ENCODE data around the gene CCDC126. TPM values are rescaled to one million over a fixed set of nuclear protein-coding genes. Genes with fewer than 3 reads are reported as not detected.

The CCDC126 gene
- total and polyA plus RNA-seq, 10 of the 15 experiments (the other 5 are each of a cell fraction or from before 2014, with no cell fraction given): 10.9 to 49.9 (median 24.1) TPM

GRCh38 chr7:23594879-23595604, 2.1 kb upstream of the CCDC126 start:
- H3K4me2 ChIP-seq (ENCODE audit: control insufficient read depth, insufficient read depth): peak overlapping the region; percentile 81
- no peaks in the 10 kb centered on the region for H3K27me3 ChIP-seq (replicated peaks in 1 of 2; ENCODE audit: control insufficient read depth in 2 of 2, insufficient read depth in 2 of 2, low read length in 1 of 2)
- SMC1A ChIA-PET (ENCODE audit: uncharacterized antibody, unreplicated experiment): interaction anchor here (0.6 to 2.0 kb wide), 10 partner anchors 12 to 579 kb away, joined by 3 to 11 read pairs (median 3); no protein-coding TSS in a partner anchor
- peak overlapping the region; percentile 92 for H3K27ac ChIP-seq (ENCODE audit: control insufficient read depth, insufficient read depth)
- POLR2A ChIA-PET: interaction anchor here (0.9 to 2.6 kb wide), 6 partner anchors 50 to 1150 kb away, joined by 3 to 8 read pairs (median 3); no protein-coding TSS in a partner anchor
- FAIRE-seq: peak; percentile 90
- H3K9ac ChIP-seq (ENCODE audit: control insufficient read depth, insufficient read depth, low read length): no peak overlapping the region; the same call in 1 of the 2 replicates
- no TSS peak for BruUV-seq (replicated peaks)
- H3K79me2 ChIP-seq (ENCODE audit: control insufficient read depth, insufficient read depth, low read length): peaks cover 28% of the 10 kb centered on the region
- intact Hi-C loops (cut with micrococcal nuclease; ENCODE audit: unreplicated experiment): loop anchor here (2.0 to 10.0 kb wide), 4 partner anchors 50 to 1370 kb away; partner anchors contain the start of genes FAM221A and IGF2BP3
- no peaks in the 10 kb centered on the region for H4K20me1 ChIP-seq (ENCODE audit: control insufficient read depth, insufficient read depth)
- peak; percentile 73 for ATAC-seq
- H3K4me3 ChIP-seq: no peak overlapping the region
- H3K4me1 ChIP-seq (ENCODE audit: control insufficient read depth, insufficient read depth, low read length): peaks cover 32% of the 10 kb centered on the region
- RAD21 ChIA-PET (ENCODE audit: unreplicated experiment): interaction anchor here (0.9 to 2.8 kb wide), 9 partner anchors 17 to 981 kb away, joined by 3 to 9 read pairs (median 5); no protein-coding TSS in a partner anchor
- in situ Hi-C loops (cut with MboI): no loop called here
- H3K9me3 ChIP-seq (replicated peaks; ENCODE audit: control insufficient read depth, insufficient read depth, low read length): no peaks in the 10 kb centered on the region; the same call in 2 of the 3 replicates
- H2AFZ ChIP-seq (ENCODE audit: control insufficient read depth, low read depth, low read length): peak overlapping the region; percentile 32
- no peaks in the 10 kb centered on the region for H3K36me3 ChIP-seq (ENCODE audit: control insufficient read depth in 2 of 2, insufficient read depth in 2 of 2, low read length in 1 of 2)
- CTCF ChIA-PET: interaction anchor here (0.6 to 2.3 kb wide), 10 partner anchors 24 to 410 kb away, joined by 3 to 7 read pairs (median 4); partner anchors contain the start of gene STK31
- peak; percentile 98 for DNase-seq (ENCODE audit: low read depth, low spot score)
- TF ChIP-seq PML (IDR thresholded peaks at IDR 0.05; ENCODE audit: low read length) (peak; percentile 88), ETV6 (conservative IDR thresholded peaks at IDR 0.05 in 1 of 2, IDR thresholded peaks at IDR 0.05 in 1 of 2; ENCODE audit: borderline replicate concordance in 1 of 2, low read depth in 1 of 2) (peak in 1 of 2 experiments; percentile 82; a peak in 2 of 4 replicates), ZNF207 (IDR thresholded peaks at IDR 0.05; ENCODE audit: borderline replicate concordance) (no peak), DPF2 (IDR thresholded peaks at IDR 0.05) (peak; percentile 99), SMC3 (IDR thresholded peaks at IDR 0.05; ENCODE audit: borderline replicate concordance, low read length) (no peak; the same call in 1 of the 2 replicates), STAT3 (IDR thresholded peaks at IDR 0.05; ENCODE audit: low read depth, low read length) (peak; percentile 90), SPI1 (IDR thresholded peaks at IDR 0.05; ENCODE audit: borderline replicate concordance, insufficient read depth, low read depth, low read length) (peak; percentile 95), ZNF217 (IDR thresholded peaks at IDR 0.05) (peak; percentile 67; the same call in 1 of the 2 replicates), KLF5 (IDR thresholded peaks at IDR 0.05; ENCODE audit: partially characterized antibody) (peak; percentile 41), NFIC (IDR thresholded peaks at IDR 0.05; ENCODE audit: low read depth, low read length) (peak; percentile 99), ZBTB4 (CRISPR knock-in tag; IDR thresholded peaks at IDR 0.05) (peak; percentile 91), IRF5 (IDR thresholded peaks at IDR 0.05; ENCODE audit: borderline replicate concordance) (no peak), CEBPZ (IDR thresholded peaks at IDR 0.05; ENCODE audit: low read depth, low read length) (no peak)
